Central memory CD8-positive, alpha-beta T cell (primary cell): ENCODE data around the gene SUMO1.
"Not testable (repeated sequence)": the region's sequence is repeated elsewhere in the genome, so short reads cannot be mapped to it uniquely, and the experiment has no call there.

Experiments used
- ATAC-seq: fragments of 150-1000 bp; cut with Tn5 transposase; replicated peaks from 2 replicates; pipeline ENCODE4 v1.10.0; 2022; ENCODE audit warnings: mild to moderate bottlenecking, moderate FRiP score, moderate number of reproducible peaks; ENCODE audit not compliant: poor library complexity, severe bottlenecking; ENCODE audit errors: extremely low read depth
- DNase-seq, 2 donors: peaks; one replicate each; pipeline ENCODE4 v3.0.0; 2021; ENCODE audit warnings: low spot score in 2 of 2
- H3K27ac Mint-ChIP-seq: one replicate; pipeline ENCODE4 v1.8.0; 2022; ENCODE audit warnings: low read depth, mild to moderate bottlenecking, moderate library complexity, mixed read lengths
- H3K27me3 Mint-ChIP-seq: one replicate; pipeline ENCODE4 v1.8.0; 2022; ENCODE audit warnings: mixed read lengths
- H3K36me3 Mint-ChIP-seq: one replicate; pipeline ENCODE4 v1.8.0; 2022; ENCODE audit warnings: mild to moderate bottlenecking, moderate library complexity, mixed read lengths; ENCODE audit not compliant: insufficient read depth
- H3K4me1 Mint-ChIP-seq: one replicate; pipeline ENCODE4 v1.8.0; 2022; ENCODE audit warnings: mixed read lengths
- H3K4me3 Mint-ChIP-seq: one replicate; pipeline ENCODE4 v1.8.0; 2022; ENCODE audit warnings: mild to moderate bottlenecking, moderate library complexity, mixed read lengths
- H3K9me3 Mint-ChIP-seq: one replicate; pipeline ENCODE4 v1.8.0; 2022; ENCODE audit warnings: mixed read lengths

SUMO1 gene

DNA sequence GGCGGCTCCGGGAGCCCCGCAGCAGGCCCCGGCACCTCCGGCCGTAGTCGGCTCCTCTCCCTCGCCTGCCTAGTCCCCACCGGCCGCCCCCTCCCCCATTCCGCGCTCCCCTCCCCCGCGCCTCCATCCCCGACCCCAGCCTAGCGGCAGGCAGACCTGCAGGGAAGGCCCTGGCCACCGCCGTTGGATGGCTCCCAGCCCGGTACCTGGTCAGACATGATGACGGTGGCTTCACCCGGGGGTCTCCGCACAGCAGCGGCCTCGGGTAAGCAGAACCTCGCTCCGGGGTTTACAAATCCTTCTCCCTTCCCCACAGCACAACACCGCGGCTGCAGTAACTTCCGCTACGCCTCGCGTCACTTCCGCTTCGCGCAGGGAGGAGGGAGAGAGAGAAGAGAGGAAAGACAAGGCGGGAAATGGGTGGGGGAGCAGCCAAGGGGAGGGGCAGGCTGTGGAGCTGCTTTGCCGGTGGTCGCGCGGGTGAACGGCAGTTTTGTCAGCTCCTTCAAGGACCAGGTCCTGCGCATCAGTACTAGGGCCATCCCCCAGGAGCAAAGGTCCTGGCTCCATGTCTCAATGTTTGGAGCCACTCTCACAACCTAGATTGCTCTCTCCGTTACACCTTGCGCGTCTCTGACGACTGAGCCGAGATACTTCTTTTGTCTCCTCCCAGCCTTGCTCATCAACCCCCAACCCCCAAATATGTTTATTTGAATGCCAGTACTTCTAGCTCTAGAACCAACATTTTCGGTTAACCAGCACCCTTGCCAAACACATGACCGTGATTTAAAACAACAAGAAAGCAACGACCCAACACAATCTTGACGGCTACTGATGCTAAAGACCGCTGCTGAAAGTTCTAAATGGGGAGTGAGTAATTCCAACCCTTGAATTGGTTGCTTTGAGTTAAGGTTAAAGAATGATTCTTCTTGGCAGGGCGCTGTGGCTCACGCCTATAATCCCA, at the start of gene SUMO1:
Gene SUMO1, minus strand, starts transcription at position 364 of the 964 bp plus-strand sequence. Its CDS starts 146 bp downstream, at position 218.
- Mint-ChIP-seq H3K27me3 (no peaks in the 10 kb centered on the region), H3K4me1 (peaks cover 32% of the 10 kb centered on the region)

DNA sequence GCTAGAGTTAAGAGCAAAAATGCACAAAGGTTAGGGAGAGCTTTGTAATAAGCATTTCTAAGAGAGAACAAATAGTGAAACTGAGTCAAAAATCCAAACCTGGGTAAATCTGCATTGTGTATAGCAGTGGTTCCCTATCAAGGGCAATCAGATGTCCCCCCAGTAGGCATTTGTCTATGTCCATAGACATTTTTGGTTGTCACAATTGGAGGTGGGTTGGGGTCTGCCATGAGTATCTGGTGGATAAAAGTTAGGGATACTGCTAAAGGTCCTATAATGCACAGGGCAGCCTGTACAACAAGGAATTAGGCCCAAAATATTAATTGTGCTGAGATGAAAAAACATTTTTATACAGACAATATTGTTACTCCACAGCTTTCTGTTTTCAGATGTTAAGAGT, 48.2 kb upstream of the SUMO1 start:
- H3K27me3 Mint-ChIP-seq: no peaks in the 10 kb centered on the region
- peak overlapping the region; percentile 85 for H3K27ac Mint-ChIP-seq
- H3K4me3 Mint-ChIP-seq: no peak overlapping the region
- peaks cover 90% of the 10 kb centered on the region for H3K36me3 Mint-ChIP-seq
- H3K4me1 Mint-ChIP-seq: peaks cover 9% of the 10 kb centered on the region
- H3K9me3 Mint-ChIP-seq: no peaks in the 10 kb centered on the region
- ATAC-seq (no peak), DNase-seq (no peak)

More for the DNA sequence above, at the start of gene SUMO1:
- Mint-ChIP-seq H3K4me3 (peak within 1 kb of the TSS; percentile 98), H3K27ac (peak within 1 kb of the TSS; percentile 97), H3K9me3 (no peaks in the 10 kb centered on the region), H3K36me3 (peaks cover 10% of the 10 kb centered on the region)
- ATAC-seq (peak; percentile 93), DNase-seq (peak; percentile 82 to 85)

DNA sequence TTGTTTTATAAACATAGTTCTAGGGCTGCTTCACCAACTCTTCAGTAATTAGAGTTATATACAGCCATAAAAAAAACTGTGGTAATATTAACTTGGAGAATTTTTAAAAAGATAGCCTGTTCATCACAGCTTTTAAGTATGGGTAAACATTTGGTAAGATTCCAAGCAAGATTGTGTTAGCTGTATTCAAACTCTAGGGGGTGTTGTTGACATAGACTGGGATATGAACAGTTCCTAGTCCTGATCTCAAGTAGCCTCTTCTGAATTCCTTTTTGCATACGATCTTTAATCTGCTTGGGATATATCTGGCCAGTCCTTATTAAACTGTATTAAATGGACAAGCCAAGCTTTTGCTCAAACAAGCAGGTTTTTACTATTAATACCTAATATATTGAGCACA, 40.5 kb upstream of the SUMO1 start:
- peak; percentile 31 for ATAC-seq
- no peak overlapping the region for H3K4me3 Mint-ChIP-seq
- H3K9me3 Mint-ChIP-seq: no peaks in the 10 kb centered on the region
- H3K4me1 Mint-ChIP-seq: peaks cover 15% of the 10 kb centered on the region
- H3K27me3 Mint-ChIP-seq: no peaks in the 10 kb centered on the region
- H3K36me3 Mint-ChIP-seq: peaks cover 66% of the 10 kb centered on the region
- H3K27ac Mint-ChIP-seq: peak overlapping the region; percentile 90
- no peak for DNase-seq

DNA sequence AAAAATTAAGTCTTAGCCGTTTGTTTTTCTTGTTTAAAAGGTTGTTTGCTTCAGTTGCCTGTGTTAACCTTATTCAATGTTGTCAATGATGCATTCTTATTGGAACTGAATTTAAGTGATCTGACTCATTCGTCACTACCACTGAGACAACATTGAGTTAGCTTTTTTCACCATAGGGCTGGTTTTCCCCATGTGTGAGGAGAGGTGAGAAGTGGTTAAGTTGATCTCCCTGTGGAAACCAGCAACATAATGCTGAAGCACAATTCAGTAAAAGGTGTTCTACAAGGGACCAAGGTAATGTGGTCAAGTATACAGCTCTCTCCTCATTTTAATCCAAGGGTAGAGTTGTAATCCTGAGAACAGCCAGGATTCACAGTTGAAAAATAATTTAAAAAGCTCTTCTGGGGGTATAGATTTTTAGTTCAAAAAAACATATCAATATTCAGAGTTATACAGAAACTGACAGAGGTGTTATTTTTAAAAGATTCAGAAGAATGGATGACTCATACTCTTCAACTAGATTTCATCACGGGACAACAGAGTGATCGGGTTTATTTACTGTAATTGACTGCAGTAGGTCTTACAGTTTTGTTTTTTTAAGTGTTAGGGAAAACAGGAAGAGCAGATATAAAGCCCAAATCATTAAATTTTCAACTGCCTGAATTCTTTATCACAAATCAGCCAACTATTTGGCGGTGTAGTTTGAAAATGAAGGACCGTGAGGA, 39.8 kb upstream of the SUMO1 start:
- ATAC-seq (peak; percentile 59), DNase-seq (no peak)
- Mint-ChIP-seq H3K4me1 (peaks cover 15% of the 10 kb centered on the region), H3K36me3 (peaks cover 61% of the 10 kb centered on the region), H3K9me3 (no peaks in the 10 kb centered on the region), H3K4me3 (peak overlapping the region; percentile 8), H3K27ac (peak overlapping the region; percentile 90), H3K27me3 (no peaks in the 10 kb centered on the region)

DNA sequence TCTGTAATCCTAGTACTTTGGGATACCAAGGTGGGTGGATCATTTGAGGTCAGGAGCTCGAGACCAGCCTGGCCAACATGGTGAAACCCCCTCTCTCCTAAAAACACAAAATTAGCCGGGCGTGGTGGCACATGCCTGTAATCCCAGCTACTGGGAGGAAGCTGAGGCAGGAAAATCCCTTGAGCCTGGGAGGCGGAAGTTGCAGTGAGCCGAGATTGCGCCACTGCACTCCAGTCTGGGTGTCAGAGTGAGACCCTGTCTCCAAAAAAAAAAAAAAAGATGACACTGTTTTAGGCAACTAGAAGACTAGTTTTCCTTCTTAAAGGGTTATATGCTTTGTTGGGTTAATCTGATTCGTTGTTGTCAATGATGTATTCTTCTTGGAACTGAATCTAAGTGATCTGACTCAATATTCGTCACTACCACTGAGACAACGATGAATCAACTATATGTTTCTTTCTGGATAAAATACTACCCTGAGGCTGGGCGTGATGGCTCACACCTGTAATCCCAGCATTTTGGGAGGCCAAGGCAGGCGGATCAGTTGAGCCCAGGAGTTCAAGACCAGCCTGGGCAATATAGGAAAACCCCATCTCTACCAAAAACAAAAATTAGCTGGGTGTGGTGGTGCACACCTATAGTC, 37.8 kb upstream of the SUMO1 start:
- ATAC-seq, DNase-seq: not testable (repeated sequence)
- peaks cover 46% of the 10 kb centered on the region for H3K36me3 Mint-ChIP-seq

DNA sequence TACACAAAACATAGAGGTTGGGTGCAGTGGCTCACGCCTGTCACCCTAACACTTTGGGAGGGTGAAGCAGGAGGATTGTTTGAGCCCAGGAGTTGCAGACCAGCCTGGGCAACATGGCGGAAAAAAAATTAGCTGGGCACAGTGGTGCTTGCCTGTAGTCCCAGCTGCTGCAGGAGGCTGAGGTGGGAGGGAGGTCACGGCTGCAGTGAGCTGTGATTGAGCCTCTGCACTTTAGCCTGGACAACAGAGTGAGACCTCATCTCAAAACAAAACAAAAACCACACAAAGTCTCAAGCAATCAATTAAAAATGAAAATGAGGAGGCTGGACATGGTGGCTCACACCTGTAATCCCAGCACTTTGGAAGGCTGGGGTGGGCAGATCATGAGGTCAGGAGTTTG, 32.1 kb upstream of the SUMO1 start:
- ATAC-seq: no peak
- Mint-ChIP-seq H3K27me3 (no peaks in the 10 kb centered on the region), H3K9me3 (no peaks in the 10 kb centered on the region), H3K4me1 (peaks cover 16% of the 10 kb centered on the region), H3K27ac (peak overlapping the region; percentile 83), H3K36me3 (peaks cover 9% of the 10 kb centered on the region), H3K4me3 (peak overlapping the region; percentile 67)
- no peak for DNase-seq

More for the DNA sequence above, 37.8 kb upstream of the SUMO1 start:
- not testable (repeated sequence) for H3K4me3 Mint-ChIP-seq, H3K27me3 Mint-ChIP-seq, H3K9me3 Mint-ChIP-seq
- peaks cover 10% of the 10 kb centered on the region for H3K4me1 Mint-ChIP-seq
- peak overlapping the region; percentile 57 for H3K27ac Mint-ChIP-seq

DNA sequence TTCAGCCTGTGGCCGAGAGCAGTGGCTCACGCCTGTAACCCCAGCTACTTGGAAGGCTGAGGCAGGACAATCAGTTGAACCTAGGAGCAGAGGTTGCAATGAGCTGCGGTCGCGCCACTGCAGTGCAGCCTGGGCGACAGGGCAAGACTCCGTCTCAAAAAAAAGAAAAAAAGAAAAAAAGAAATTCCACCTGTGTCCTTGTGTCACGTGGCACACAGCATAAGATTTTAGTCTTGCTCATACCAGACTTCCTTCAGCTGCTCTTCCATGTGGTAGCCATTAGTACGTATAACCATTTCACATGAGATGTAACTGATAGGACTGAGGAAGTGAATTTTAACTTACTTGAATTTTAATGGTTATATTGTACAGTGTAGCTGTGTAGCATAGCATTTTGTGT, 31.2 kb upstream of the SUMO1 start:
- Mint-ChIP-seq H3K4me1 (peaks cover 16% of the 10 kb centered on the region), H3K27me3 (no peaks in the 10 kb centered on the region), H3K9me3 (no peaks in the 10 kb centered on the region), H3K4me3 (peak overlapping the region; percentile 67), H3K36me3 (peaks cover 6% of the 10 kb centered on the region), H3K27ac (peak overlapping the region; percentile 83)
- ATAC-seq: peak; percentile 5
- DNase-seq: no peak

DNA sequence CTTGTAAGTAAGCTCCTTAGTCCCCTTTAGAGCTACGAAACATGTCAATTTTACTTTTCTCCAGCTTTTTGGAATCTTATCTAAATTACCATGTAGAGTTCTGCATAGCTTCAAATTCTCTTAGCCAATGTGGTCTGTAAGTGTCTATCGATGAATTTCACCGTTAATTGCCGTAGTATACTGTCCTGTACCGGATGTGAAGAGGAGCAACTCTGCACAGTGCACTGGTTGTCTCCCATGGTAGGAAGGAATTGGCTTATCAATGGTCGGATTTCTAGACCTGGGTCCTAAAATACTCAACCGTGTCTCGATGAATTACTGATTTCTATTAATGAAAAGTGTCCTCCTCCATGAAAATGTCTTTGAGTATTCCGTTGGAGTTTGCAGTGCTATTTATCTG, 29.1 kb upstream of the SUMO1 start:
- DNase-seq: no peak
- H3K9me3 Mint-ChIP-seq: no peaks in the 10 kb centered on the region
- peaks cover 16% of the 10 kb centered on the region for H3K4me1 Mint-ChIP-seq
- H3K27ac Mint-ChIP-seq: no peak overlapping the region
- peaks cover 6% of the 10 kb centered on the region for H3K36me3 Mint-ChIP-seq
- no peak for ATAC-seq
- H3K27me3 Mint-ChIP-seq: no peaks in the 10 kb centered on the region
- H3K4me3 Mint-ChIP-seq: no peak overlapping the region

DNA sequence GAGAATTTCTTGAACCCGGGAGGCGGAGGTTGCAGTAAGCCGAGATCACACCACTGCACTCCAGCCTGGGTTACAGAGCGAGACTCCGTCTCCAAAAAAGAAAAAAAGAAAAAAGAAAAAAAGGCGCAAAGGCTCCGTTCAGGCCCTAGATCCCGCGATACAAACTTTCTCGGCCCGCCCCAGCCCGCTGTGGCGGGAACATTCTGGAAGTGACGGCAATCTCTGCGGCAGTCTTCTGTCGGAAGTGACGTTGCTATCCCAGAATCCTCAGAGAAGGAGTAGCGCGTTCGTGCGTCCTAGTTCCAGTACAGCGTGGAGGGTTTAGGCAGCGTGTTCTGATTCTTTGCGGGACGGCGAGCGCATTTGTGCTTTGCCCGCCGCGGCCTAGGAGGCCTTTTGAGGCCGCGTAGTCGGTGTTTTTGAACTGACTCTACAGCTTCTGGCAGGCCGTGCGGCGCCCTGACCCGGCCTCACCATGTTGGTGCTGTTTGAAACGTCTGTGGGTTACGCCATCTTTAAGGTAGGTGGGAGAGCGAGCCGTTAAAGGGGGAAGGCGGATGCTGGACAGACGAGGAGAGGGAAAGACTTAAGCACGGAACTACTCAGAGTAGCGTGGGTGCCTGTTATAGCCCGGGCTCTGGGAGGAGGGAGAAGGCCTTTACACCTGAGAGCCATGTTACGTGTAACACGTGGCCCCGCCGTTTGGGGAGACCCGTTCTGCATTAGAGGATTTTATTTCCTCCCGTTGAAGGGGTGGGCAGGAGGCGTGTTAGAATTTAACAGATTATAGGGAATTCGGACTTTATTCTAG, 27.3 kb upstream of the SUMO1 start, which contains the start of gene NOP58:
Gene NOP58, plus strand, starts transcription at position 297 of the 811 bp plus-strand sequence. Its CDS starts 179 bp downstream, at position 476.
- ATAC-seq (peak; percentile 79), DNase-seq (peak; percentile 71 to 88)
- H3K9me3 Mint-ChIP-seq: no peaks in the 10 kb centered on the region
- no peak within 1 kb of the TSS for H3K27ac Mint-ChIP-seq
- H3K27me3 Mint-ChIP-seq: no peaks in the 10 kb centered on the region
- H3K4me1 Mint-ChIP-seq: peaks cover 16% of the 10 kb centered on the region
- H3K4me3 Mint-ChIP-seq: no peak within 1 kb of the TSS
- peaks cover 4% of the 10 kb centered on the region for H3K36me3 Mint-ChIP-seq

DNA sequence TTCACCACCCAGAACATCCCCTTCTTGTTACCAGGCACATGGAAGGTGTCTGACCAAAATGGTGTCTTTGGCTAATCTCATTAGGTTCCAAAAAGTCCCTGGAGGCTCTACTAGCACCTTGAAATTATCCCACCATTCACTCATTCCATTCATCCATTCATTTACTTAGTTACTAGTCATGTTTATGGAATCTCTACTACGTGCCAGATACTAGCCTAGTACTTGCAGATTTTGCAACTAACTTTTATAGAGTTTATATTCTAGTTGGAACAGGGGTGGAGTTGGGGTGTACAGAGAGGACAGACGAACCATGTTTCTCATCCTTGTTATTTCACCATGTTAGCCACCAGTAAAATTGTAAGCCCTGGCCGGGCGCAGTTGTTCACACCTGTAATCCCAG, 23.1 kb upstream of the SUMO1 start:
- Mint-ChIP-seq H3K9me3 (no peaks in the 10 kb centered on the region), H3K4me3 (no peak overlapping the region), H3K27ac (no peak overlapping the region), H3K36me3 (no peaks in the 10 kb centered on the region), H3K4me1 (no peaks in the 10 kb centered on the region), H3K27me3 (no peaks in the 10 kb centered on the region)
- ATAC-seq (no peak), DNase-seq (no peak)

DNA sequence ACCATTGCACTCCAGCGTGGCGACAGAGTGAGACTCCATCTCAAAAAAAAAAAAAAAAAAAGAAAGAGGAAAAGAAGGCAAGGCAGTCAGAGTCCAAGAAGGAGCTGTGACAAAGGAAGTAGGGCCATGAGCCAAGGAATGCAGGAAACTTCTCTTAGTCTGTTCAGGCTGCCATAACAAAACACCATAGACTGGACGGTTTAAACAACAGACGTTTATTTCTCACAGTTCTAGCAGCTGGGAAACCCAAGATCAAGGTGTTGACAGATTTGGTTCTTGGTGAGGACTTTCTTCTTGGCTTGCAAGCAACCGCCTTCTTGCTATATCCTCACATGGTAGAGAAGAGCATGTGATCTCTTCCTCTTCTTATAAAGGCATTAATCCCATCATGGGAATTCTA, 13.1 kb upstream of the SUMO1 start:
- no peak overlapping the region for H3K4me3 Mint-ChIP-seq
- ATAC-seq: no peak

More for the DNA sequence above, 13.1 kb upstream of the SUMO1 start:
- peaks cover 2% of the 10 kb centered on the region for H3K36me3 Mint-ChIP-seq
- no peak for DNase-seq
- no peaks in the 10 kb centered on the region for H3K4me1 Mint-ChIP-seq
- no peaks in the 10 kb centered on the region for H3K9me3 Mint-ChIP-seq
- H3K27ac Mint-ChIP-seq: no peak overlapping the region
- peaks cover 9% of the 10 kb centered on the region for H3K27me3 Mint-ChIP-seq
